Measurements from ENCODE around the gene SETD1B.

Gene SETD1B

GRCh38 chr12:121778567-121779421 lies 25.0 kb upstream of the SETD1B start:
- Histone ChIP-seq H3K36me3 (peaks cover 13% of the 10 kb centered on the region; the same call in 1 of the 2 replicates), H3K9me3 (no peaks in the 10 kb centered on the region), H3K4me1 (peaks cover 3% of the 10 kb centered on the region), H3K27me3 (no peaks in the 10 kb centered on the region), H3K4me3 (ENCODE audit: low read depth, low read length) (no peak overlapping the region)
- no peak for TF ChIP-seq CTCF (IDR thresholded peaks at IDR 0.05; ENCODE audit: low read depth, low read length)
- DNase-seq = no peak

- Histone ChIP-seq H3K36me3 (peaks cover 13% of the 10 kb centered on the region; the same call in 1 of the 2 replicates), H3K4me1 (peaks cover 3% of the 10 kb centered on the region)
These were observed 24.4 kb upstream of the SETD1B start for GRCh38 chr12:121779422-121779895.

GRCh38 chr12:121780429-121780828 lies 23.4 kb upstream of the SETD1B start:
- H3K4me3 ChIP-seq (ENCODE audit: low read depth, low read length) = no peak overlapping the region
- H3K36me3 ChIP-seq = peaks cover 13% of the 10 kb centered on the region; the same call in 1 of the 2 replicates
- no peaks in the 10 kb centered on the region for H3K27me3 ChIP-seq
- H3K4me1 ChIP-seq = peaks cover 3% of the 10 kb centered on the region
- no peak for DNase-seq
- no peaks in the 10 kb centered on the region for H3K9me3 ChIP-seq
- TF ChIP-seq CTCF (IDR thresholded peaks at IDR 0.05; ENCODE audit: low read depth, low read length) = no peak

More at GRCh38 chr12:121779422-121779895, 24.4 kb upstream of the SETD1B start:
- no peaks in the 10 kb centered on the region for H3K9me3 ChIP-seq
- no peak for TF ChIP-seq CTCF (IDR thresholded peaks at IDR 0.05; ENCODE audit: low read depth, low read length)
- no peak overlapping the region for H3K4me3 ChIP-seq (ENCODE audit: low read depth, low read length)
- no peaks in the 10 kb centered on the region for H3K27me3 ChIP-seq
- no peak for DNase-seq

- H3K9me3 ChIP-seq = no peaks in the 10 kb centered on the region
- no peaks in the 10 kb centered on the region for H3K27me3 ChIP-seq
- TF ChIP-seq CTCF (IDR thresholded peaks at IDR 0.05; ENCODE audit: low read depth, low read length) = no peak
- H3K36me3 ChIP-seq = peaks cover 9% of the 10 kb centered on the region; the same call in 1 of the 2 replicates
- H3K4me3 ChIP-seq (ENCODE audit: low read depth, low read length) = no peak overlapping the region
- peak; percentile 51 for DNase-seq
- H3K4me1 ChIP-seq = peaks cover 3% of the 10 kb centered on the region
These were observed 22.3 kb upstream of the SETD1B start for GRCh38 chr12:121781484-121781997.

- Histone ChIP-seq H3K36me3 (peaks cover 9% of the 10 kb centered on the region; the same call in 1 of the 2 replicates), H3K9me3 (no peaks in the 10 kb centered on the region), H3K27me3 (no peaks in the 10 kb centered on the region), H3K4me1 (peaks cover 3% of the 10 kb centered on the region), H3K4me3 (ENCODE audit: low read depth, low read length) (no peak overlapping the region)
- TF ChIP-seq CTCF (IDR thresholded peaks at IDR 0.05; ENCODE audit: low read depth, low read length) = no peak
- DNase-seq = no peak
These were observed 21.5 kb upstream of the SETD1B start for GRCh38 chr12:121781998-121782979.

Data from BE2C (cell line).